Measurements from ENCODE around the gene EBF4.

DNA sequence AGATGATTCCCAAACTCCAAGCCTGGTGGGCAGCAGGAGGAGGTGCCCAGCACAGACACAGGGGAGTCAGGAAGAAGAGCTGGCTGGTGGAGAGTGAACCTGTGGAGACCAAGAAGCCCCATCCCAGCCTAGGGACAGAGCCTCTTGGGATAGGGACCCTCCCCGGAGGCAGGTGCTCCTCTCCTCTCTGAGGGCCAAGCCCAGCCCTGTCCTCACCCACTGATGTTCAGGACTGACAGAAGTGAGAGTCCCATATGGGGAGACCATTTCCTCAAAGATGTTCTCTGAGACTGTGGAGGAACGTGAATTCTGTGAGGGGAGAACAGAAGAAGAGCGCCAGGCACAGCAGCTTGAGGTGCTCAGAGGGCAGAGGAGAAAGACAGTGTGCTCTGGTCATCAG, 2.4 kb upstream of the EBF4 start:
- TF ChIP-seq ELF4 (IDR thresholded peaks at IDR 0.05) (no peak), LEF1 (IDR thresholded peaks at IDR 0.05; ENCODE audit: borderline replicate concordance) (no peak), HDGF (IDR thresholded peaks at IDR 0.05; ENCODE audit: borderline replicate concordance) (no peak), ZNF384 (IDR thresholded peaks at IDR 0.05) (no peak), SP1 (IDR thresholded peaks at IDR 0.05) (no peak), BHLHE40 (IDR thresholded peaks at IDR 0.05; ENCODE audit: borderline replicate concordance) (no peak), FOXM1 (IDR thresholded peaks at IDR 0.05; ENCODE audit: borderline replicate concordance) (no peak), SUZ12 (IDR thresholded peaks at IDR 0.05) (no peak), FOXA1 (IDR thresholded peaks at IDR 0.05) (no peak), FOXK2 (IDR thresholded peaks at IDR 0.05) (no peak), TARDBP (IDR thresholded peaks at IDR 0.05) (no peak), CTBP1 (IDR thresholded peaks at IDR 0.05; ENCODE audit: borderline replicate concordance) (no peak), L3MBTL2 (conservative IDR thresholded peaks at IDR 0.05) (no peak)

Measured in HEK293T (cell line).